NB4 (cell line): ENCODE data around the gene CSNK1A1.
"Not testable (repeated sequence)": the region's sequence is repeated elsewhere in the genome, so short reads cannot be mapped to it uniquely, and the experiment has no call there.

Source experiments
- DNase-seq: peaks from one replicate; pipeline ENCODE4 v3.0.0; 2010; ENCODE audit warnings: low read depth
- H3K4me3 ChIP-seq: one replicate; pipeline ENCODE4 v1.5.1; 2011; ENCODE audit warnings: mild to moderate bottlenecking, low read depth, low read length, moderate library complexity
- CTCF ChIP-seq: IDR thresholded peaks from one replicate; pipeline ENCODE4 v1.5.1; 2012; ENCODE audit warnings: low read depth, low read length
- MAX ChIP-seq: IDR thresholded peaks from 2 replicates; pipeline ENCODE4 v1.6.1; 2011; ENCODE audit warnings: low read depth, low read length
- MYC ChIP-seq: IDR thresholded peaks from 2 replicates; pipeline ENCODE4 v1.6.1; 2011; ENCODE audit warnings: low read depth, low read length
- POLR2A ChIP-seq: IDR thresholded peaks from 2 replicates; pipeline ENCODE4 v1.6.1; 2011; ENCODE audit warnings: mild to moderate bottlenecking; ENCODE audit not compliant: insufficient read length; ENCODE audit errors: extremely low read depth

The CSNK1A1 gene

GRCh38 chr5:149519601-149520000 is 31.6 kb downstream of the CSNK1A1 start:
- no peak for DNase-seq
- H3K4me3 ChIP-seq, result no peak overlapping the region
- no peak for TF ChIP-seq MYC
- no peak for TF ChIP-seq POLR2A
- TF ChIP-seq CTCF, result no peak
- no peak for TF ChIP-seq MAX

- TF ChIP-seq MAX (no peak), POLR2A (no peak), CTCF (no peak), MYC (no peak)
- no peak overlapping the region for H3K4me3 ChIP-seq
- peak; percentile 28 for DNase-seq
These were observed 32.6 kb downstream of the CSNK1A1 start for GRCh38 chr5:149518620-149519019.

GRCh38 chr5:149517461-149518122 is 33.6 kb downstream of the CSNK1A1 start:
- no peak for DNase-seq
- H3K4me3 ChIP-seq, result no peak overlapping the region
- TF ChIP-seq CTCF (no peak), MAX (no peak), POLR2A (no peak), MYC (no peak)

DNA sequence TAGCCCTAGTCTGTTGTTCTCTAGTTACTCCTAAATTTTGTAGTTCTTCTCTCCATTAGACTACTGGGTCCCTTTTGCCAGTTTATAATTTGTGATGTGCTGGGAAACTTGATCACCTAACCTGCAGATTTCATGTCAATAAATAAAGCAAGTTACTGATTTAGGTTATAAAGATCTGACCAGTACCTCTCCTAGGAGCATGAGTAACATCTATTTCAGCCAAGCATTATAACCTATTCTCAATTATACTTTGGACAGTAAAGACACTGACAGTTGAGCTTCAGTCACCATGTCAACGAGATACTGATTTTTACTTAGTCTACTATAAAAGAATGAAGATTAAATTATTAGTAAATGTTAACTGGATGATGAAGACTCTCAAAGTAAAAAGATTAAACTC is 36.7 kb downstream of the CSNK1A1 start:
- H3K4me3 ChIP-seq, result no peak overlapping the region
- TF ChIP-seq MAX, result no peak
- no peak for TF ChIP-seq POLR2A
- TF ChIP-seq MYC, result no peak
- TF ChIP-seq CTCF, result no peak
- no peak for DNase-seq

GRCh38 chr5:149513372-149513947 is 37.8 kb downstream of the CSNK1A1 start:
- DNase-seq, H3K4me3 ChIP-seq: not testable (repeated sequence)

DNA sequence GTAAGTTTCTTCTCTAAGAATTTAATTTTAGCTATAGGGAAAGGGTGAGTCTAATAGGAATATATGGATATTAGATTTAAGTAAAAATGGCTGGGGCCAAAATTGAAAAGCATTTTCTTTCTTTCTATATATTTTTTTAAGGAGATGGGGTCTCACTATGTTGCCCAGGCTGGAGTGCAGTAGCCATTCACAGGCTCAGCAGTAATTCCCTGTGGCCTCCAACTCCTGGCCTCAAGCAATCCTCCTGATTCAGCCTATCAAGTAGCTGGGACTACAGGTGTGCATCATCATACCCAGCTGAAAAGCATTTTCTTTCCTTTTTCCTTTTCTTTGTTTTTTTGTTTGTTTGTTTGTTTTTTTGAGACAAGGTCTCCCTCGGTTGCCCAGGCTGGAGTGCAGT is 41.1 kb downstream of the CSNK1A1 start:
- TF ChIP-seq MAX, result no peak
- no peak for TF ChIP-seq POLR2A
- TF ChIP-seq CTCF, result no peak
- no peak for TF ChIP-seq MYC
- no peak overlapping the region for H3K4me3 ChIP-seq
- no peak for DNase-seq
